ENCODE results near the gene MTMR3.

GRCh38 chr22:29954203-29954855 is 71.4 kb downstream of the MTMR3 start:
- TF ChIP-seq TAF1 (IDR thresholded peaks at IDR 0.05; ENCODE audit: borderline replicate concordance, low read depth, low read length) (no peak), EP300 (IDR thresholded peaks at IDR 0.05; ENCODE audit: borderline replicate concordance in 1 of 2, low read depth in 1 of 2, low read length in 1 of 2) (no peak), CTCF (IDR thresholded peaks at IDR 0.05) (no peak), REST (IDR thresholded peaks at IDR 0.05; ENCODE audit: low read depth, low read length) (no peak), GATA2 (CRISPR knock-in tag; IDR thresholded peaks at IDR 0.05) (no peak), RAD21 (IDR thresholded peaks at IDR 0.05; ENCODE audit: low read length) (no peak)
